Measurements from ENCODE around the gene TSEN54. TPM values are rescaled to one million over a fixed set of nuclear protein-coding genes. Genes with fewer than 3 reads are reported as not detected.
A peak's percentile ranks its signal among the peaks of the same experiment; 100 is the strongest.

TSEN54 gene
- total and polyA plus RNA-seq, 2 experiments from 2014 or later, result 45.9 to 62.5 TPM

GRCh38 chr17:75489511-75489955 lies 26.8 kb upstream of the TSEN54 start:
- Histone ChIP-seq H4K20me1 (replicated peaks; ENCODE audit: insufficient read depth) (no peaks in the 10 kb centered on the region), H2AFZ (no peak overlapping the region)
- H3K4me3 Mint-ChIP-seq, result no peak overlapping the region; the same call in 2 of the 3 replicates

More at GRCh38 chr17:75489511-75489955, 26.8 kb upstream of the TSEN54 start:
- H3K9me2 ChIP-seq (ENCODE audit: insufficient read depth), result no peaks in the 10 kb centered on the region
- H3K27ac ChIP-seq (ENCODE audit: low read depth), result no peak overlapping the region
- H3K4me2 ChIP-seq, result no peak overlapping the region
- no peaks in the 10 kb centered on the region for H3K79me2 ChIP-seq (replicated peaks; ENCODE audit: insufficient read depth)
- H3K27ac Mint-ChIP-seq, result peak overlapping the region; percentile 65; the same call in 1 of the 2 replicates
- no peaks in the 10 kb centered on the region for H3F3A ChIP-seq (replicated peaks; ENCODE audit: low read depth)
- ATAC-seq, result no peak
- no peaks in the 10 kb centered on the region for H3K4me1 ChIP-seq (ENCODE audit: insufficient read depth)
- H3K4me1 Mint-ChIP-seq, result peaks cover 9% of the 10 kb centered on the region
- no peaks in the 10 kb centered on the region; the same call in 2 of the 3 replicates for H3K36me3 Mint-ChIP-seq (ENCODE audit: low read depth)
- no peaks in the 10 kb centered on the region for H3K27me3 ChIP-seq (ENCODE audit: insufficient read depth)
- DNase-seq (ENCODE audit: low spot score), result no peak
- H3K4me3 ChIP-seq, result no peak overlapping the region
- no peaks in the 10 kb centered on the region for H3K36me3 ChIP-seq (ENCODE audit: insufficient read depth)
- no peaks in the 10 kb centered on the region for H3K9me3 Mint-ChIP-seq
- TF ChIP-seq, protein P1, sequence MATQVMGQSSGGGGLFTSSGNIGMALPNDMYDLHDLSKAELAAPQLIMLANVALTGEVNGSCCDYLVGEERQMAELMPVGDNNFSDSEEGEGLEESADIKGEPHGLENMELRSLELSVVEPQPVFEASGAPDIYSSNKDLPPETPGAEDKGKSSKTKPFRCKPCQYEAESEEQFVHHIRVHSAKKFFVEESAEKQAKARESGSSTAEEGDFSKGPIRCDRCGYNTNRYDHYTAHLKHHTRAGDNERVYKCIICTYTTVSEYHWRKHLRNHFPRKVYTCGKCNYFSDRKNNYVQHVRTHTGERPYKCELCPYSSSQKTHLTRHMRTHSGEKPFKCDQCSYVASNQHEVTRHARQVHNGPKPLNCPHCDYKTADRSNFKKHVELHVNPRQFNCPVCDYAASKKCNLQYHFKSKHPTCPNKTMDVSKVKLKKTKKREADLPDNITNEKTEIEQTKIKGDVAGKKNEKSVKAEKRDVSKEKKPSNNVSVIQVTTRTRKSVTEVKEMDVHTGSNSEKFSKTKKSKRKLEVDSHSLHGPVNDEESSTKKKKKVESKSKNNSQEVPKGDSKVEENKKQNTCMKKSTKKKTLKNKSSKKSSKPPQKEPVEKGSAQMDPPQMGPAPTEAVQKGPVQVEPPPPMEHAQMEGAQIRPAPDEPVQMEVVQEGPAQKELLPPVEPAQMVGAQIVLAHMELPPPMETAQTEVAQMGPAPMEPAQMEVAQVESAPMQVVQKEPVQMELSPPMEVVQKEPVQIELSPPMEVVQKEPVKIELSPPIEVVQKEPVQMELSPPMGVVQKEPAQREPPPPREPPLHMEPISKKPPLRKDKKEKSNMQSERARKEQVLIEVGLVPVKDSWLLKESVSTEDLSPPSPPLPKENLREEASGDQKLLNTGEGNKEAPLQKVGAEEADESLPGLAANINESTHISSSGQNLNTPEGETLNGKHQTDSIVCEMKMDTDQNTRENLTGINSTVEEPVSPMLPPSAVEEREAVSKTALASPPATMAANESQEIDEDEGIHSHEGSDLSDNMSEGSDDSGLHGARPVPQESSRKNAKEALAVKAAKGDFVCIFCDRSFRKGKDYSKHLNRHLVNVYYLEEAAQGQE (IDR thresholded peaks at IDR 0.05; ENCODE audit: unreplicated experiment), result no peak
- no peak for TF ChIP-seq ZNF331 (CRISPR knock-in tag; IDR thresholded peaks at IDR 0.05; ENCODE audit: low read depth)
- TF ChIP-seq ZNF462 (CRISPR knock-in tag; IDR thresholded peaks at IDR 0.05), result no peak
- TF ChIP-seq, protein P2, sequence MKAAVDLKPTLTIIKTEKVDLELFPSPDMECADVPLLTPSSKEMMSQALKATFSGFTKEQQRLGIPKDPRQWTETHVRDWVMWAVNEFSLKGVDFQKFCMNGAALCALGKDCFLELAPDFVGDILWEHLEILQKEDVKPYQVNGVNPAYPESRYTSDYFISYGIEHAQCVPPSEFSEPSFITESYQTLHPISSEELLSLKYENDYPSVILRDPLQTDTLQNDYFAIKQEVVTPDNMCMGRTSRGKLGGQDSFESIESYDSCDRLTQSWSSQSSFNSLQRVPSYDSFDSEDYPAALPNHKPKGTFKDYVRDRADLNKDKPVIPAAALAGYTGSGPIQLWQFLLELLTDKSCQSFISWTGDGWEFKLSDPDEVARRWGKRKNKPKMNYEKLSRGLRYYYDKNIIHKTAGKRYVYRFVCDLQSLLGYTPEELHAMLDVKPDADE (IDR thresholded peaks at IDR 0.05), result no peak
- TF ChIP-seq NANOG (IDR thresholded peaks at IDR 0.05; ENCODE audit: borderline replicate concordance), result no peak
- TF ChIP-seq CTCF (conservative IDR thresholded peaks at IDR 0.05; ENCODE audit: low read depth in 2 of 2), result no peak
- TF ChIP-seq CREB1 (CRISPR knock-in tag; IDR thresholded peaks at IDR 0.05; ENCODE audit: low read depth), result no peak
- no peak for TF ChIP-seq EZH2 (IDR thresholded peaks at IDR 0.05; ENCODE audit: low read depth, unreplicated experiment)
- no peak for TF ChIP-seq ZNF114 (CRISPR knock-in tag; IDR thresholded peaks at IDR 0.05)
- no peak for TF ChIP-seq EZH2phosphoT487 (IDR thresholded peaks at IDR 0.05; ENCODE audit: unreplicated experiment)
- TF ChIP-seq STAT1 (IDR thresholded peaks at IDR 0.05; ENCODE audit: unreplicated experiment), result no peak
- TF ChIP-seq JUNB (IDR thresholded peaks at IDR 0.05; ENCODE audit: unreplicated experiment), result no peak
- no peak for TF ChIP-seq POLR2AphosphoS5 (IDR thresholded peaks at IDR 0.05; ENCODE audit: low read depth)
- H3K27me3 Mint-ChIP-seq (ENCODE audit: insufficient read depth, low read depth, poor library complexity), result peaks cover 8% of the 10 kb centered on the region

Measured in GM23338 (cell line).